Retinal pigment epithelial cell (primary cell): ENCODE data around the gene KLK12.

Source experiments
- DNase-seq: peaks from one replicate; pipeline ENCODE4 v3.0.0-alpha.2; 2010; ENCODE audit warnings: low read depth
- H3K4me3 ChIP-seq: 2 replicates; pipeline ENCODE4 v1.5.1; 2011; ENCODE audit warnings: mild to moderate bottlenecking, low read length, control low read depth, moderate library complexity
- CTCF ChIP-seq: conservative IDR thresholded peaks from 2 replicates; pipeline ENCODE4 v1.5.1; 2011; ENCODE audit warnings: low read depth, low read length, control low read depth, inconsistent platforms

The KLK12 gene

GRCh38 chr19:51002089-51002532 is 32.7 kb downstream of the KLK12 start:
- DNase-seq = no peak
- no peak overlapping the region for H3K4me3 ChIP-seq
- no peak for TF ChIP-seq CTCF

GRCh38 chr19:51001515-51001914 is 33.3 kb downstream of the KLK12 start, which contains the start of gene KLK8:
KLK8 (minus strand) TSS chr19:51001604; CDS start chr19:51001167, 437 bp downstream.
- no peak for DNase-seq
- H3K4me3 ChIP-seq = no peak within 1 kb of the TSS
- no peak for TF ChIP-seq CTCF

- TF ChIP-seq CTCF = no peak
- H3K4me3 ChIP-seq = no peak overlapping the region
- DNase-seq = no peak
These were observed 33.8 kb downstream of the KLK12 start for GRCh38 chr19:51000981-51001380.

GRCh38 chr19:51000426-51000825 is 34.4 kb downstream of the KLK12 start:
- H3K4me3 ChIP-seq = no peak overlapping the region
- DNase-seq = no peak
- TF ChIP-seq CTCF = no peak

GRCh38 chr19:50998686-50999085 is 36.1 kb downstream of the KLK12 start:
- TF ChIP-seq CTCF = no peak
- no peak overlapping the region for H3K4me3 ChIP-seq
- no peak for DNase-seq

- no peak for TF ChIP-seq CTCF
- DNase-seq = no peak
- H3K4me3 ChIP-seq = no peak overlapping the region
These were observed 36.7 kb downstream of the KLK12 start for GRCh38 chr19:50998061-50998460.

GRCh38 chr19:50994129-50994528 is 40.7 kb downstream of the KLK12 start:
- TF ChIP-seq CTCF = no peak
- H3K4me3 ChIP-seq = no peak overlapping the region
- DNase-seq = no peak
